ENCODE results near the gene ACP5. TPM values are rescaled to one million over a fixed set of nuclear protein-coding genes. Genes with fewer than 3 reads are reported as not detected.

The ACP5 gene
- total and polyA plus RNA-seq, 10 of the 15 experiments (the other 5 are each of a cell fraction or from before 2014, with no cell fraction given), result 1.0 to 73.4 (median 36.8) TPM

- TF ChIP-seq EP300 (IDR thresholded peaks at IDR 0.05; ENCODE audit: borderline replicate concordance in 1 of 2, control insufficient read depth in 1 of 2, low read depth in 2 of 2, low read length in 2 of 2), result peak in 1 of 2 experiments; percentile 45; a peak in 1 of 4 replicates
- no peak for TF ChIP-seq SMAD5 (IDR thresholded peaks at IDR 0.05; ENCODE audit: low read depth)
- TF ChIP-seq IRF3 (IDR thresholded peaks at IDR 0.05), result no peak
- no peak for TF ChIP-seq BRCA1 (IDR thresholded peaks at IDR 0.05; ENCODE audit: low read depth, low read length)
- peak; percentile 57; the same call in 1 of the 2 replicates for TF ChIP-seq DPF2 (IDR thresholded peaks at IDR 0.05)
- peak; percentile 46; the same call in 1 of the 2 replicates for TF ChIP-seq GATAD2B (conservative IDR thresholded peaks at IDR 0.05; ENCODE audit: low read depth)
- TF ChIP-seq POLR2AphosphoS2 (IDR thresholded peaks at IDR 0.05; ENCODE audit: low read depth, low read length), result no peak
- no peak for TF ChIP-seq JUND (IDR thresholded peaks at IDR 0.05; ENCODE audit: low read depth, low read length)
- TF ChIP-seq CHD4 (IDR thresholded peaks at IDR 0.05), result no peak
- no peak for TF ChIP-seq SMARCA5 (IDR thresholded peaks at IDR 0.05)
- TF ChIP-seq E2F4 (IDR thresholded peaks at IDR 0.05; ENCODE audit: low read depth, low read length), result no peak
- TF ChIP-seq MTA3 (IDR thresholded peaks at IDR 0.05; ENCODE audit: borderline replicate concordance, low read length), result no peak
- no peak for TF ChIP-seq SMAD1 (IDR thresholded peaks at IDR 0.05; ENCODE audit: low read depth, partially characterized antibody)
- TF ChIP-seq SUZ12 (IDR thresholded peaks at IDR 0.05; ENCODE audit: unreplicated experiment), result no peak
- no peak for TF ChIP-seq PAX8 (IDR thresholded peaks at IDR 0.05)
- TF ChIP-seq SMC3 (IDR thresholded peaks at IDR 0.05; ENCODE audit: borderline replicate concordance, low read length), result no peak
- no peak; the same call in 1 of the 2 replicates for TF ChIP-seq BACH1 (IDR thresholded peaks at IDR 0.05; ENCODE audit: borderline replicate concordance)
- TF ChIP-seq BCL3 (IDR thresholded peaks at IDR 0.05; ENCODE audit: borderline replicate concordance, insufficient read depth, low read depth, low read length, poor library complexity, severe bottlenecking), result no peak
- TF ChIP-seq HCFC1 (IDR thresholded peaks at IDR 0.05; ENCODE audit: low read length), result no peak
- no peak for TF ChIP-seq E2F8 (IDR thresholded peaks at IDR 0.05; ENCODE audit: low read depth, partially characterized antibody)
- no peak for TF ChIP-seq NKRF (conservative IDR thresholded peaks at IDR 0.05)
- 0 out of 3 replicates have a peak, but pooled peaks of 1 of the 2 experiments have one; percentile 7 for TF ChIP-seq EGR1 (IDR thresholded peaks at IDR 0.05; ENCODE audit: borderline replicate concordance in 1 of 2, low read depth in 2 of 2, low read length in 2 of 2)
- no peak for TF ChIP-seq YY1 (IDR thresholded peaks at IDR 0.05; ENCODE audit: low read depth, low read length)
- no peak for TF ChIP-seq NBN (IDR thresholded peaks at IDR 0.05)
These were observed 7.4 kb downstream of the ACP5 start (continued) for GRCh38 chr19:11570039-11570462.
